ENCODE results near the gene S1PR3.

GRCh38 chr9:89032173-89032572 lies 40.9 kb downstream of the S1PR3 start:
- TF ChIP-seq CTCF (IDR thresholded peaks at IDR 0.05; ENCODE audit: extremely low read depth in 1 of 2, insufficient read depth in 1 of 2, low read depth in 1 of 2, low read length in 2 of 2) (no peak), POLR2A (IDR thresholded peaks at IDR 0.05; ENCODE audit: low read depth, low read length) (no peak), EZH2 (IDR thresholded peaks at IDR 0.05; ENCODE audit: borderline replicate concordance, low read depth, low read length, severe bottlenecking) (no peak)

All from endothelial cell of umbilical vein (primary cell).